K562 (cell line): Measurements from ENCODE around the gene ZNF750. TPM values are rescaled to one million over a fixed set of nuclear protein-coding genes. Genes with fewer than 3 reads are reported as not detected.

Experiments
- ID3 ChIP-seq, 2 experiments: fragments of 250-450 bp in 1 of 2; fragments of 450-650 bp in 1 of 2; sonication (Bioruptor Pico) in 1 of 2; IDR thresholded peaks; 2 replicates each; pipeline versions ENCODE4 v1.6.1 to v1.8.0; 2016 to 2021; ENCODE audit warnings: mild to moderate bottlenecking in 2 of 2, moderate library complexity in 2 of 2, missing compliant biosample characterization in 1 of 2, missing genetic modification characterization in 1 of 2
- KLF1 ChIP-seq: fragments of 450-650 bp; IDR thresholded peaks from 2 replicates; pipeline ENCODE4 v1.6.1; 2016; ENCODE audit warnings: missing genetic modification characterization, missing compliant biosample characterization
- MAFG ChIP-seq: fragments of 450-650 bp; conservative IDR thresholded peaks from 2 replicates; pipeline ENCODE4 v1.6.1; 2016; ENCODE audit warnings: missing genetic modification characterization, missing compliant biosample characterization
- MAX ChIP-seq: sonication (generic); formaldehyde crosslinking; IDR thresholded peaks from 2 replicates; pipeline ENCODE4 v1.9.0; 2022; ENCODE audit warnings: mild to moderate bottlenecking, missing genetic modification reagents
- THAP12 ChIP-seq: fragments of 250-450 bp; sonication (Bioruptor Pico); IDR thresholded peaks from 2 replicates; pipeline ENCODE4 v1.9.0; 2021; ENCODE audit warnings: mild to moderate bottlenecking, inconsistent platforms
- ZNF609 ChIP-seq: sonication (generic); formaldehyde crosslinking; IDR thresholded peaks from 2 replicates; pipeline ENCODE4 v1.8.1; 2023; ENCODE audit warnings: missing genetic modification reagents, mild to moderate bottlenecking, borderline replicate concordance
- polyA plus RNA-seq, 8 experiments: library from polyadenylated mRNA; depleted of rRNA in 4 of 8; stranded (reverse) in 5 of 8; unstranded in 3 of 8; fragments of >200 nt; fragmentation: Nextera tagmentation in 2 of 8; fragmentation: Illumina TruSeq in 1 of 8; extraction: Ambion mirVana in 2 of 8; extraction: Trizol in 1 of 8; gene quantifications; 2 replicates each; pipeline versions ENCODE4 v1.2.1 to v1.2.3, GENCODE V29; 2011 to 2014; ENCODE audit warnings: inconsistent platforms in 1 of 8, missing spikeins in 1 of 8
- total RNA-seq, 7 experiments: library from RNA; depleted of rRNA in 6 of 7; stranded (reverse); fragments of >200 nt in 6 of 7; fragmentation: Illumina TruSeq in 2 of 7; extraction: Trizol in 2 of 7; gene quantifications; 2 replicates each; pipeline versions ENCODE4 v1.2.1 to v1.2.3, GENCODE V29; 2011 to 2021; ENCODE audit warnings: low replicate concordance in 1 of 7
- TF ChIP-seq, protein P1 (sequence below): fragments of 450-650 bp; IDR thresholded peaks from 2 replicates; pipeline ENCODE4 v1.6.1; 2017; ENCODE audit warnings: antibody characterized with exemption, mild to moderate bottlenecking
- TF ChIP-seq, protein P2 (sequence below): sonication (generic); formaldehyde crosslinking; IDR thresholded peaks from 2 replicates; pipeline ENCODE4 v1.8.0; 2022; ENCODE audit warnings: mild to moderate bottlenecking, missing genetic modification reagents, borderline replicate concordance

Gene ZNF750
- total and polyA plus RNA-seq, 9 of the 15 experiments (the other 6 are each of a cell fraction or from before 2014, with no cell fraction given) = not detected

- TF ChIP-seq THAP12 (CRISPR knock-in tag) = no peak
- TF ChIP-seq, protein P1, sequence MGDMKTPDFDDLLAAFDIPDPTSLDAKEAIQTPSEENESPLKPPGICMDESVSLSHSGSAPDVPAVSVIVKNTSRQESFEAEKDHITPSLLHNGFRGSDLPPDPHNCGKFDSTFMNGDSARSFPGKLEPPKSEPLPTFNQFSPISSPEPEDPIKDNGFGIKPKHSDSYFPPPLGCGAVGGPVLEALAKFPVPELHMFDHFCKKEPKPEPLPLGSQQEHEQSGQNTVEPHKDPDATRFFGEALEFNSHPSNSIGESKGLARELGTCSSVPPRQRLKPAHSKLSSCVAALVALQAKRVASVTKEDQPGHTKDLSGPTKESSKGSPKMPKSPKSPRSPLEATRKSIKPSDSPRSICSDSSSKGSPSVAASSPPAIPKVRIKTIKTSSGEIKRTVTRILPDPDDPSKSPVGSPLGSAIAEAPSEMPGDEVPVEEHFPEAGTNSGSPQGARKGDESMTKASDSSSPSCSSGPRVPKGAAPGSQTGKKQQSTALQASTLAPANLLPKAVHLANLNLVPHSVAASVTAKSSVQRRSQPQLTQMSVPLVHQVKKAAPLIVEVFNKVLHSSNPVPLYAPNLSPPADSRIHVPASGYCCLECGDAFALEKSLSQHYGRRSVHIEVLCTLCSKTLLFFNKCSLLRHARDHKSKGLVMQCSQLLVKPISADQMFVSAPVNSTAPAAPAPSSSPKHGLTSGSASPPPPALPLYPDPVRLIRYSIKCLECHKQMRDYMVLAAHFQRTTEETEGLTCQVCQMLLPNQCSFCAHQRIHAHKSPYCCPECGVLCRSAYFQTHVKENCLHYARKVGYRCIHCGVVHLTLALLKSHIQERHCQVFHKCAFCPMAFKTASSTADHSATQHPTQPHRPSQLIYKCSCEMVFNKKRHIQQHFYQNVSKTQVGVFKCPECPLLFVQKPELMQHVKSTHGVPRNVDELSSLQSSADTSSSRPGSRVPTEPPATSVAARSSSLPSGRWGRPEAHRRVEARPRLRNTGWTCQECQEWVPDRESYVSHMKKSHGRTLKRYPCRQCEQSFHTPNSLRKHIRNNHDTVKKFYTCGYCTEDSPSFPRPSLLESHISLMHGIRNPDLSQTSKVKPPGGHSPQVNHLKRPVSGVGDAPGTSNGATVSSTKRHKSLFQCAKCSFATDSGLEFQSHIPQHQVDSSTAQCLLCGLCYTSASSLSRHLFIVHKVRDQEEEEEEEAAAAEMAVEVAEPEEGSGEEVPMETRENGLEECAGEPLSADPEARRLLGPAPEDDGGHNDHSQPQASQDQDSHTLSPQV = 0 out of 2 replicates have a peak, but pooled peaks have one; percentile 22
- TF ChIP-seq MAX (CRISPR knock-in tag) = peak; percentile 64
- no peak for TF ChIP-seq KLF1 (tag)
- TF ChIP-seq, protein P2, sequence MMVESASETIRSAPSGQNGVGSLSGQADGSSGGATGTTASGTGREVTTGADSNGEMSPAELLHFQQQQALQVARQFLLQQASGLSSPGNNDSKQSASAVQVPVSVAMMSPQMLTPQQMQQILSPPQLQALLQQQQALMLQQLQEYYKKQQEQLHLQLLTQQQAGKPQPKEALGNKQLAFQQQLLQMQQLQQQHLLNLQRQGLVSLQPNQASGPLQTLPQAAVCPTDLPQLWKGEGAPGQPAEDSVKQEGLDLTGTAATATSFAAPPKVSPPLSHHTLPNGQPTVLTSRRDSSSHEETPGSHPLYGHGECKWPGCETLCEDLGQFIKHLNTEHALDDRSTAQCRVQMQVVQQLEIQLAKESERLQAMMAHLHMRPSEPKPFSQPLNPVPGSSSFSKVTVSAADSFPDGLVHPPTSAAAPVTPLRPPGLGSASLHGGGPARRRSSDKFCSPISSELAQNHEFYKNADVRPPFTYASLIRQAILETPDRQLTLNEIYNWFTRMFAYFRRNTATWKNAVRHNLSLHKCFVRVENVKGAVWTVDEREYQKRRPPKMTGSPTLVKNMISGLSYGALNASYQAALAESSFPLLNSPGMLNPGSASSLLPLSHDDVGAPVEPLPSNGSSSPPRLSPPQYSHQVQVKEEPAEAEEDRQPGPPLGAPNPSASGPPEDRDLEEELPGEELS = no peak
- no peak for TF ChIP-seq ZNF609
- TF ChIP-seq MAFG = no peak
- TF ChIP-seq ID3 (CRISPR knock-in tag; IDR thresholded peaks at IDR 0.05) = no peak
- TF ChIP-seq ID3 (tag; IDR thresholded peaks at IDR 0.05) = 0 out of 2 replicates have a peak, but pooled peaks have one; percentile 45
These were observed 45.1 kb upstream of the ZNF750 start (continued) for GRCh38 chr17:82884970-82885353.
